NCI-H1436 (cell line): ENCODE results near the gene FA2H.
A peak's percentile ranks its signal among the peaks of the same experiment; 100 is the strongest.
"Not testable (repeated sequence)": the region's sequence is repeated elsewhere in the genome, so short reads cannot be mapped to it uniquely, and the experiment has no call there.

Experiments used
- DNase-seq: peaks from one replicate; lab custom pipeline; 2025; lab: John Stamatoyannopoulos, UW

Gene FA2H

DNA sequence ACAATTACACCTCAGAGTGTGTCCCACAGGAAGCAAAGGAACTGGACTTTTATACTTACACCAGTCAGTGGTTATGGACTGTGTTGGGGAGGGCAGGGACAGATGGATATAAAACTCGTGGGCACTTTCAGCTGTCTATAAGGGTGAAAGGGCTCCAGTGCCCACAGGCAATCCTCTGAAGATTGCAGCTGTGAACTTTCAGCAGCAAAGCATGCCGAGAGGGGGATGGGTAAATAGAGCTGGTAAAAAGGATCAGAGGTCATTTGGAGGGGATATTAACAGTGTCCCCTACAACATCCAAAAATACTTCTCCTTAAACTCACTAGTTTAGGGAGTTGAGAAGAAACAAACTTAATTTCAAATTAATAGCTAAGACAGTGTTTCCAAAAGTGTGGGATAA, 94.6 kb downstream of the FA2H start:
- DNase-seq, result no peak

- no peak for DNase-seq
These were observed 96.8 kb downstream of the FA2H start for GRCh38 chr16:74677868-74678267.

DNA sequence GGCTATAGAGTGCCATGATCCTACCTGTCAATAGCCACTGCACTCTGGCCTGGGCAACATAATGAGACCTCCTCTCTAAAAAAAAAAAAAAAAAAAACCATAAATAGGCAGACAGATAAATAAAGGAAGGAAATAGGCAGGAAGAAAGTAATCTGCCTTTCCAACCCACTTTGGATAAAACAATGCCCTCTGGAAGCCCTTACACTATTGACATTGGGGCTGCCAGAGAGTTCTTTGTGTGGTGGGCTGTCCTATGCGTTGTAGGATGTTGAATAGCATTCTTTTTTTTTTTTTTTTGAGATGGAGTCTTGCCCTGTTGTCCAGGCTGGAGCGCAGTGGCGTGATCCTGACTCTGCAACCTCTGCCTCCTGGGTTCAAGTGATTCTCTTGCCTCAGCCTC, 100.7 kb downstream of the FA2H start:
- no peak for DNase-seq

DNA sequence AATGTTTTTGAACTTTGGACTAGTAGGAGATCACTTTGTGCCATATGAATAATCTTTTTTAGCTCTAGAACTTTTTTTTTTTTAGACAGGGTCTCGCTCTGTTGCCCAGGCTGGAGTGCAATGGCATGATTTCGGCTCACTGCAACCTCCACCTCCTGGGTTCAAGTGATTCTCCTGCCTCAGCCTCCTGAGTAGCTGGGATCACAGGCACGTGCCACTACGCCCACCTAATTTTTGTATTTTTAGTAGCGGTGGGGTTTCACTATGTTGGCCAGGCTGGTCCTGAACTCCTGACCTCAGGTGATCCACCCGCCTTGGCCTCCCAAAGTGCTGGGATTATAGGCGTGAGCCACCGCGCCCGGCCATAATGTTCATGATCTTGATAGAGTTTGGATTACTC, 105.7 kb downstream of the FA2H start:
- not testable (repeated sequence) for DNase-seq

DNA sequence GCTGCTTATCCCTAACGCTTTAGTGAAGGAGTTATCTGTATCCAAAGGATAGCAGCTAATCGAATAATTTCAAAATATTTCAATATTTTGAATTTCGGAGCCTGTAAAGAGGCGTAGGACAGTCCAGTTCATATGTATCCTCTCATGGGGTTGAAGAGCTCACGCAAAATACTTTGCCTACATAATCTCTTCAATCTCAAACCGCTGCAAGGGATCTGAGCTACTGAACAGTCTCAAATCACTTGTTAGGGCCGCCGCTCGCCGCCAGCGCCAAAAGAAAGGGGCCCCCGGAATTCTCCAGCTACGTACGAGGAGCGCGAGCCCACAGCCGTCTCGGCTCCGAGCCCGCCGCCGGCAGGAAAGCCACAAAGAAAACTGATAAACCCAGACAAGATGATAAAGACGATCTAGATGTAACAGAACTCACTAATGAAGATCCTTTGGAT, 107.3 kb downstream of the FA2H start:
- DNase-seq, result peak; percentile 38

DNA sequence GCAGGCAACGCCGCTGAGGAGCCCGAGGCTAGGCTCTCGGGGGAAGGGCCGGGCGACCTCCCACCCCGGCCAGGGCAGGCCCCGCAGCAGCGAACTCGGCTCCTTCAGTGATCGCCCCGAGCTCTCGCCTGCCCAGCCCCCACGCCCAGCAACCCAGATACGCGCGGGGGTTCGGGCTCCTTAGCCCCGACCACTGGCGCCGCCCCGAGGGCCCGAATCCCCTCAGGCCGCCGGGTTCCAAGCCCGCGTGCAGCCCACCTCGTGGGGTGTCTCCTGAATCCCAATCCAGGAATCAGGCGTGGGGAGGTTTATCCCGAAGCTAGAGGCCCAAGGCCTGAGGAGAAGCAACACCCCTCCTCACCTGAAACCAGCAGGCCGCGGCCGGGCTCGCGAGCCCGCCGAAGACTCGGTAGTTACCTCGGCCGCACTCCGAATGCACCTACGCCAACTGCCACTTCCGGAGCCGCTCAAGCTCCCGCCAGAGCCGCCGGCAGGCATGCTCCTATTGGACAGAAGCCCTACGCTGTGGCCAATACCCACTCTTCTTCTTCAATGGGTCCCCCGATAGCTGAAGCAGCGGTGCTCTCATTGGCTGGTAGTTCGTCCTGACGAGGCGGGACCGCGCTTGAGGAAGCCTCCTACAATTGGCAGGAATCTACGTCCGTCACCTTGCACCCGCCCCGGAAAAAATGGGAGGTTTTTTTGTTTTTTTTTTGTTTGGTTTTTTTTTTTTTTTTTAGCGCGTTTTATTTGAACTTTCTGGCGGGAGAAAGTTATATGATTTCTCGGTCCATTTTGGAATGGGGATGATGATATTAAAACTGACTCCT, 108.0 kb downstream of the FA2H start, which contains the start of gene RFWD3:
TSS of gene RFWD3 (minus strand) at position 453 of the 830 bp plus-strand sequence. CDS start 5,428 bp downstream, outside the sequence.
- peak; percentile 98 for DNase-seq

DNA sequence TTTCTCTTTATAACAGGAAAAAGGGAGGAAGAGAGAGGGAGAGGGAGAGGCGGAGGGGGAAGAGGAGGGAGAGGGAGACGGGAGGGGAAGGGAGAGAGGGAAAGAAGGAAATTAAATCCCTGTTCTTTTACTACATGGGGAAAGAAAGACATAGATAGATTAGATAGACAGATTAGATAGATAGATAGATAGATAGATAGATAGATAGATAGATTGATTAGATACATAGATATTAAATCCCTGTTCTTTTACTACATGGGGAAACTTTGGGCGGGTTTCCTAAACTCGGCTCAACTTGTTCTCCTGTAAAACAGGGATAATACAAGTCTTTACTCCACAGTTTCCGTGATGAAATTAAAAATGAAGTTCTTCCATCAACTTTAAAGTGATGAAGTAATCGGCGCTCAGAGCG, 108.6 kb downstream of the FA2H start:
- no peak for DNase-seq
